ENCODE measurements around the gene SLC15A3.
"Not testable (repeated sequence)": the region's sequence is repeated elsewhere in the genome, so short reads cannot be mapped to it uniquely, and the experiment has no call there.

The SLC15A3 gene

GRCh38 chr11:60912851-60913528 is 39.0 kb downstream of the SLC15A3 start:
- DNase-seq, result no peak

- peak; percentile 19 to 58 for DNase-seq
Observed at GRCh38 chr11:60912223-60912850, 39.6 kb downstream of the SLC15A3 start.

- DNase-seq, result no peak
Observed at GRCh38 chr11:60910711-60911380, 41.1 kb downstream of the SLC15A3 start.

- peak in 1 of 2 donors; percentile 63 for DNase-seq
Observed at GRCh38 chr11:60910281-60910687, 41.7 kb downstream of the SLC15A3 start.

- not testable (repeated sequence) for DNase-seq
Observed at GRCh38 chr11:60909680-60910280, 42.2 kb downstream of the SLC15A3 start.

GRCh38 chr11:60908803-60909202 is 43.2 kb downstream of the SLC15A3 start:
- DNase-seq, result no peak

GRCh38 chr11:60906132-60906972 is 45.6 kb downstream of the SLC15A3 start, which contains the start of gene PRPF19:
TSS of gene PRPF19 (minus strand) at chr11:60906585. CDS start at chr11:60906382, 203 bp downstream.
- peak; percentile 97 to 99 for DNase-seq

- no peak for DNase-seq
Observed at GRCh38 chr11:60905551-60906113, 46.3 kb downstream of the SLC15A3 start.

- DNase-seq, result no peak
Observed at GRCh38 chr11:60905047-60905446, 46.9 kb downstream of the SLC15A3 start.

GRCh38 chr11:60902625-60903024 is 49.4 kb downstream of the SLC15A3 start:
- no peak for DNase-seq

- no peak for DNase-seq
Observed at GRCh38 chr11:60900673-60901404, 51.1 kb downstream of the SLC15A3 start.

GRCh38 chr11:60899977-60900376 is 52.0 kb downstream of the SLC15A3 start:
- no peak for DNase-seq

GRCh38 chr11:60899046-60899936 is 52.7 kb downstream of the SLC15A3 start:
- DNase-seq, result peak; percentile 34 to 65

- no peak for DNase-seq
Observed at GRCh38 chr11:60897496-60897895, 54.5 kb downstream of the SLC15A3 start.

GRCh38 chr11:60895687-60896086 is 56.3 kb downstream of the SLC15A3 start:
- no peak for DNase-seq

- no peak for DNase-seq
Observed at GRCh38 chr11:60891103-60891741, 60.8 kb downstream of the SLC15A3 start.

- no peak for DNase-seq
Observed at GRCh38 chr11:60890696-60891095, 61.3 kb downstream of the SLC15A3 start.

- no peak for DNase-seq
Observed at GRCh38 chr11:60889869-60890311, 62.1 kb downstream of the SLC15A3 start.

GRCh38 chr11:60887556-60887955 is 64.4 kb downstream of the SLC15A3 start:
- peak; percentile 17 to 48 for DNase-seq
